ENCODE measurements around the gene PTPRJ.
A peak's percentile ranks its signal among the peaks of the same experiment; 100 is the strongest.

GRCh38 chr11:47981667-47982404 lies 1.5 kb downstream of the PTPRJ start:
- TF ChIP-seq CTCF (IDR thresholded peaks at IDR 0.05; ENCODE audit: low read depth, low read length, missing input control) (no peak), GABPA (IDR thresholded peaks at IDR 0.05 in 1 of 2, conservative IDR thresholded peaks at IDR 0.05 in 1 of 2) (no peak), TAF1 (conservative IDR thresholded peaks at IDR 0.05) (no peak), NR2F2 (IDR thresholded peaks at IDR 0.05) (no peak), JUND (IDR thresholded peaks at IDR 0.05) (no peak), REST (IDR thresholded peaks at IDR 0.05) (no peak), YY1 (IDR thresholded peaks at IDR 0.05) (peak; percentile 39), RAD21 (IDR thresholded peaks at IDR 0.05) (no peak), SP1 (IDR thresholded peaks at IDR 0.05) (no peak), ATF3 (IDR thresholded peaks at IDR 0.05) (no peak), HNF4A (conservative IDR thresholded peaks at IDR 0.05) (no peak), MAX (IDR thresholded peaks at IDR 0.05) (no peak)

Measured in liver (tissue), 3 donors.